ENCODE measurements around the gene TMEM183A. TPM values are rescaled to one million over a fixed set of nuclear protein-coding genes. Genes with fewer than 3 reads are reported as not detected.

TMEM183A gene
- total RNA-seq, 1 experiment from 2014 or later: 59.1 TPM

GRCh38 chr1:203028067-203028783, 21.1 kb downstream of the TMEM183A start:
- TF ChIP-seq TCF7L2 (IDR thresholded peaks at IDR 0.05; ENCODE audit: low read depth, low read length): no peak
- no peak for TF ChIP-seq POLR2AphosphoS5 (IDR thresholded peaks at IDR 0.05; ENCODE audit: low read depth, low read length)
- no peak for TF ChIP-seq SIN3A (IDR thresholded peaks at IDR 0.05; ENCODE audit: borderline replicate concordance, insufficient read depth, low read depth, low read length)
- no peak for TF ChIP-seq REST (IDR thresholded peaks at IDR 0.05; ENCODE audit: insufficient read depth in 1 of 2, low read depth in 2 of 2, low read length in 1 of 2)
- no peak for TF ChIP-seq CTCF (IDR thresholded peaks at IDR 0.05)
- DNase-seq (ENCODE audit: low read depth, low spot score) (no peak), ATAC-seq (no peak)
- H3K36me3 ChIP-seq (ENCODE audit: control insufficient read depth, insufficient read depth, low read length): peaks cover 7% of the 10 kb centered on the region
- no TSS peak for BruUV-seq (replicated peaks)
- H3K9me3 ChIP-seq (ENCODE audit: control insufficient read depth, insufficient read depth, low read depth, low read length): no peaks in the 10 kb centered on the region
- CTCF ChIA-PET: no interaction called here
- POLR2A ChIA-PET: no interaction called here
- in situ Hi-C loops (cut with HindIII; ENCODE audit: low pct_unique_long_range_greater_than_20kb, low sequenced_read_pairs): no loop called here
- no peak overlapping the region for H3K4me3 ChIP-seq (ENCODE audit: low read depth in 2 of 2, low read length in 2 of 2)
- H3K27me3 ChIP-seq (ENCODE audit: control insufficient read depth, insufficient read depth, low read length): no peaks in the 10 kb centered on the region; the same call in 1 of the 2 replicates
- H3K27ac ChIP-seq (ENCODE audit: low read length): no peak overlapping the region
- intact Hi-C loops (cut with micrococcal nuclease; ENCODE audit: unreplicated experiment): no loop called here
- peaks cover 5% of the 10 kb centered on the region for H3K4me1 ChIP-seq (ENCODE audit: control insufficient read depth, insufficient read depth, low read length)

- POLR2A ChIA-PET: no interaction called here
These were observed 21.8 kb downstream of the TMEM183A start for GRCh38 chr1:203028784-203029553.

More at GRCh38 chr1:203028784-203029553, 21.8 kb downstream of the TMEM183A start:
- Histone ChIP-seq H3K36me3 (ENCODE audit: control insufficient read depth, insufficient read depth, low read length) (peaks cover under 1% of the 10 kb centered on the region; the same call in 1 of the 2 replicates), H3K27ac (ENCODE audit: low read length) (no peak overlapping the region), H3K4me1 (ENCODE audit: control insufficient read depth, insufficient read depth, low read length) (peaks cover 5% of the 10 kb centered on the region), H3K4me3 (ENCODE audit: low read depth in 2 of 2, low read length in 2 of 2) (no peak overlapping the region), H3K27me3 (ENCODE audit: control insufficient read depth, insufficient read depth, low read length) (no peaks in the 10 kb centered on the region; the same call in 1 of the 2 replicates), H3K9me3 (ENCODE audit: control insufficient read depth, insufficient read depth, low read depth, low read length) (no peaks in the 10 kb centered on the region)
- DNase-seq (ENCODE audit: low read depth, low spot score) (no peak), ATAC-seq (no peak)
- intact Hi-C loops (cut with micrococcal nuclease; ENCODE audit: unreplicated experiment) (no loop called here), in situ Hi-C loops (cut with HindIII; ENCODE audit: low pct_unique_long_range_greater_than_20kb, low sequenced_read_pairs) (no loop called here)
- no peak for TF ChIP-seq TCF7L2 (IDR thresholded peaks at IDR 0.05; ENCODE audit: low read depth, low read length)
- no peak for TF ChIP-seq CTCF (IDR thresholded peaks at IDR 0.05)
- no peak for TF ChIP-seq SIN3A (IDR thresholded peaks at IDR 0.05; ENCODE audit: borderline replicate concordance, insufficient read depth, low read depth, low read length)
- no peak for TF ChIP-seq POLR2AphosphoS5 (IDR thresholded peaks at IDR 0.05; ENCODE audit: low read depth, low read length)
- no peak for TF ChIP-seq REST (IDR thresholded peaks at IDR 0.05; ENCODE audit: insufficient read depth in 1 of 2, low read depth in 2 of 2, low read length in 1 of 2)
- CTCF ChIA-PET: interaction anchor here (1.2 kb wide), 1 partner anchor 187 kb away, joined by 4 read pairs; no protein-coding TSS in a partner anchor
- no TSS peak for BruUV-seq (replicated peaks)

All from Panc1 (cell line).